ENCODE results near the gene AKAP7. TPM values are rescaled to one million over a fixed set of nuclear protein-coding genes. Genes with fewer than 3 reads are reported as not detected.
"Not testable (repeated sequence)": the region's sequence is repeated elsewhere in the genome, so short reads cannot be mapped to it uniquely, and the experiment has no call there.

Gene AKAP7
- polyA plus RNA-seq, 10 donors, result 10.8 to 18.3 (median 14.0) TPM

DNA sequence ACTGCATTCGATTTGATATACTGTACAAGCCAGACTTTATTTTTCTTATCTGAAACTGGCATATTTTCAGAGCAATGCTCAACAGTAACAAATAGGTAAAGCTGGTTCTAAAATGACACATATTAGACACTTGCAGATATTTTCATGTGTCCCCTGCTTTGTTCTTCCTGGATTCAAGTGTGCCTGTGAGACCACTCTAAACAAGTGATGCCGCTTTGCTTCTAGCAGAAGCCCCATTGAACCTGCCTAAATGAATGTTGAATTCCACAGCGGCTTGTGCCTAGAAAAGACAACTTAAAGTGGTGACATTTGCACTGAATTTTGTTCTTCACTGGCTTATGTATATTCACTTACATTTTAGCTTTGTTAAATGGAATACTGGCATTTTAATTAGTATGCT, 115.7 kb downstream of the AKAP7 start:
- peak in 2 of 3 donors; percentile 7 to 44 for DNase-seq

- DNase-seq, result peak in 2 of 3 donors; percentile 17 to 59
Measured at GRCh38 chr6:131251590-131252199, 116.4 kb downstream of the AKAP7 start.

- DNase-seq, result no peak
Measured at GRCh38 chr6:131255434-131255833, 120.2 kb downstream of the AKAP7 start.

DNA sequence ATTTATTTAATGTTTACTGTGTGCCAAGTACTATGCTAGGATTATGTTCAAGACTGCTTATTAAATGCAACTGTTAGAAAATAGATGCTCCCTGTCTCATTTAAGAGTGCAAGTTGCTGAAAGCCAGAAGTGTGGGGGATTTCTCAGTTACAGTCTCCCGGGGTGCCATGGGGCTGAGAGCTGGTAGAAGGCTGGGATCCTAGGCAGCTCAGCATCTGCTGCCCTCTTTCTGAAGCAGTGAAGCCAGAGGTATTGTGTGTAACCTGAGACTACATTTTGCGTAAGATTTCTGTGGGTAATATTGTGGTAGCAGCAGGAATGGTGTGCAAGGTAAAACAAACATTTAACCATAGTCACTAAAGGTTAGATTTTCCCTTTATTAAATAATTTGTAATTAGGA, 120.6 kb downstream of the AKAP7 start:
- no peak for DNase-seq

DNA sequence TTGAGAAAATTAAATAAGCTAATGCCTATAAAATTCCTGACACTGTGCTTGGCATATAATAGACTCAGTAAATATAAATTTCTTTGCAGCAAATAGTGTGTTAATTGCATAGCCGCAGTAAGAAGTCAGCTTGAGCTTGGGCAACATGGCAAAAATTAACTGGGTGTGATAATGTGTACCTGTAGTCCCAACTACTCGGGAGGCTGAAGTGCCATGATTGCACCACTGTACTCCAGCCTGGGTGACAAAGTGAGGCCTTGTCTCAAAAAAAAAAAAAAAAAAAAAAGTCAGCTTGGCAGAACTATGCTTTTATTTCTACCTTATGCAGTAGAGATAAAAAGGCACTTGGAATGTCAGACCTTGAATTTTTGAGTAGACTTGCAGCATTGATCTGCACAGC, 121.8 kb downstream of the AKAP7 start:
- no peak for DNase-seq

DNA sequence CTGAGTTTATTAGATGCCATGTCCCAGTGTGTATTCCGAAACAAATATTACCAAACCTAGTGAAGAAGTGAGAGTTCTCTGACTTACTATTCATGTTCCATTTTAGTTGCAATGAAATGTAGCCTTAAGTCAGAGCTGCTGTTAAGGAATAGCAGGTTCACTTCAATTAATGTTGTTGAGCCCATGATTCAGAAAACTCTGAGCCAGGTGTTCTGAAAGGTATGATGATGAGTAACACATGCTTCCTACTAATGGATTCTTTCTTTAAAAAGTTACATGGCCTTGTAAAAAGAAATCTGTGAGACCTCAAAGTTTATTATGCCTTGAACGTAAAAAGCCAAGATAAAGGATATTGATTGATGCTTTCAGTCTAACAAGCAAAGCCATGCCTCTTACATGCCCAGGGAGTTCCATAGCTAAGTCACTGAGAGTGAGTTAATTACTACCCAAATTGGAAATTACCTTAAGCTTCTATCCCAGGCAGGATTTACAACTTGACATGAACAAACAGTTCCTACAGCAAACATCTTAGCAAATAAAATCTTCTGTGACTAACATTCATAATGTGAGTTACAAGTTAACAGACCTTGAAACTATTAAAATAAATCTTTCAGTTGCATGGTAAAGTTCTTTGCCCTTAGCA, 122.9 kb downstream of the AKAP7 start:
- DNase-seq, result no peak

GRCh38 chr6:131258816-131259476, 123.7 kb downstream of the AKAP7 start:
- DNase-seq, result no peak

GRCh38 chr6:131260960-131261359, 125.7 kb downstream of the AKAP7 start:
- not testable (repeated sequence) for DNase-seq

DNA sequence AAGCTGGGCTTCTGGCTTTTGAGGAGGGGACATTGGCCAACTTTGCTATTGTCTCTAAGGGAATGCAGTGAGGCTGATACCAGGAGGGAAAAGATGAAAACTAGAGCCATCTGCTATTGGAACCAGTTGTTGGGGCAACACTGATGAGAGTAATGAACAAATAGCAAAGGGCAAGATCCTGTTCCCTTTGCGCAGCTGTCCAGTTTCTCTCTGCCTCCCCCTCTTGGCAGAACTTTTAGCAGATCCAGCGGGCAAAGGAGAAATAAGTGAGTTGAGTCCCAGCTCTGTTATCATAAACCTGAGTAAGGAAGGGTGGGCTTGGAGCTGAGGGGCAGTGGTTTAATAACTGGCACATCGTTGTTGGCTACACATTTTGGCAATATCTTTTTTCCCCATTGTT, 126.8 kb downstream of the AKAP7 start:
- DNase-seq, result no peak

GRCh38 chr6:131265939-131266338, 130.7 kb downstream of the AKAP7 start:
- no peak for DNase-seq

DNA sequence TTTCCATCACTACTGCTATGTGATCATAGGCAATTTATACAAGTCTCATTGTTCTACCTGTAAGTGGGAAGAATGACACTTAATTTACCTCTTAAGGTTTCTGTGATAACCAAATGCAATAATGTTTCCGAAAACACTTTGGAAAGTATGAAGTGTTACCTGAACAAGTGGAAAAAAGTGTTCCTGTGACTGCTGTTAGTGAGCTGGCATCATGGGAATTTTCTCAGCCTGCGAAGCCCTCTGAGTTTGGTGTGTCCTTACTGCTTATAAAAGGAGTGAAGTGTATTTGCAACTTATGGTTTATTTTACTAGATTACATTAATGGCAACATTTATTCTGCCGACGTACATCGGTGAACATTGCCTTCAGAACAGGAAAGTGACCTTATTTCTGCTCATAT, 133.0 kb downstream of the AKAP7 start:
- DNase-seq, result no peak

- no peak for DNase-seq
Measured at GRCh38 chr6:131269565-131270391, 134.5 kb downstream of the AKAP7 start.

DNA sequence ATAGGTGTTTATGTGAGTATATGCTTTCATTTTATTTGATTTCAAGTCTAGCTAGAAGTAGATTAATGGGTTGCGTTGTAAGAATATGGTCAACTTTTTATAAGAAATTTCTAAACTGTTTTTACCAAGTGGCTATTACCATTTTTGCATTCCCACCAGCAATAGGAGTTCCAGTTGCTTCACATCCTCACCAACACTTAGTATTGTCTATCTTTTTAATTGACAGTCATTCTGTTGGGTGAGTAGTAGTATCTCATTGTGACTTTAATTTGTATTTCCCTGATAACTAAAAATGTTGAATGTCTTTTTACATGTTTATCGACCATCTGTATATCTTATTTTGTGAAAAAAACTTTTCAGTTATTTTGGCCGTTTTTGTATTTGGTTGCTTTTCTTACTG, 135.3 kb downstream of the AKAP7 start:
- DNase-seq, result no peak

DNA sequence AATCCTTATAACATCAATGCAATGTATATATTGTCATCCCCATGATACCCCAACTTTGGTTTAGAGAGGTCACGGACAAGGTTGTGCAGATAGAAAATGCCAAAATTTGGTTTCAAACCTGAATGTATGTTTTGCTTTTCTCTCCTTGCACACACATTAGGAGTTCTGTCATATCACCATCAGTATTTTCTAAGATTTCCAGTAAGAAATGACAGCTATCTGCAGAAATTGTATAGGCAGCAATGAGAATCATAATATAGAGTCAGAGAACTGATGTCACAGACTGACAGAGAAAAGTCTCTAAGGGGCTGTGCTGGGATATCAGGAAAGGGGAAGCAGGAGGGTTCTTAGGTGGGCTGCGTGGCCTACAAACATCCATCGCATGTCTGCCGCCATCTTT, 140.0 kb downstream of the AKAP7 start:
- DNase-seq, result no peak

- no peak for DNase-seq
Measured at GRCh38 chr6:131277591-131277990, 142.3 kb downstream of the AKAP7 start.

- DNase-seq, result peak; percentile 5 to 60 (median 26)
Measured at GRCh38 chr6:131281471-131282270, 146.4 kb downstream of the AKAP7 start.

DNA sequence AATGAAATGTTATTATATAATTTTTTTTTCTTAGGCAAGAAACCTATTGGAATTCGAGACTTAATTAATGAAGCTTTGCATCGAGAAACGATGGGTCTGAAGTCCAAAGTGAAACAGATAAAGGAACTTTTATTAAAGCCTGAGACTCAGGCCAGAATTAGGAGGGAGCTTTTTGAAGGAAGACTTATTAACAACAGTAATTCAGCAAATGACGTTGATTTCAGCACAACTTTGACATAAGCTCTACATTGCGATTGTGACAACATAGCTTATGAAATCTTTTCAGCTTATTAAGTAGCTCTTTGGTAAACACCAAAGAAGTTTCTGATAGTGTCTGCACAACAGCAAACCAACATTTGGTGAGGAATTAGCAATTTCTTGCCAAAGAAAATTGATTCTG, 147.1 kb downstream of the AKAP7 start:
- DNase-seq, result no peak

DNA sequence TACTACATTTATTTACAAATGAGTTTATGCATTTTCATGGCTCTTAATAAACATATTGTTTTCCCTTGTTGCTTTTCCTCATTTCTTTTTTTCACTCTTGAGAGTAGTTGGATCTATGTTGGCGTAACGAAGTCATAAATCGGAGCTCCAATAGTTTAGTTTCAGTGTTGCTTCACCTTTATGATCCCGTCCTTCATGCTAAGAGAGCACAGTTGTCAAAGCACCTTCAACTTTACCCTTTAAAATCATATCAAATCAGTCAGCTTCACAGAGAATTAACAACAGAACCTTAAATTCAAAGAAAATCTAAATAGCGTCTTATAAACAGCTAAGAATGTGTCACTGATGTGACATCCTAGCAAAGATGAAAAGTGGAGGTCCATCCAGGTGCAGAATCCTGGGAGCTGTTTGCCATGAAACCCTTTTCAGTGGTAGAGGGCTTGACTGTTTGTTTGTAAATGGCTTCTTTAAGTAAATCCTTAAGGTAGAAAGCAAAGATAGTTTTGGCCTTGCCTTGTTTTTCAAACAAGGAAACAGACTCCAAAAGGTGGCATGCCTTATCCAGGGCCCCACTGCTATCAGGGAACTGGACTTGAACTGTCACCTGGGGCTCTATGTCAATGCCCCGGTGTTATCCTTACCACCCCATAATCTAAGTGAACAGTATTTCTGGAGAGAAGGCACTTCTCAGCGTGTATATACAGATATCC, 148.4 kb downstream of the AKAP7 start:
- DNase-seq, result no peak

DNA sequence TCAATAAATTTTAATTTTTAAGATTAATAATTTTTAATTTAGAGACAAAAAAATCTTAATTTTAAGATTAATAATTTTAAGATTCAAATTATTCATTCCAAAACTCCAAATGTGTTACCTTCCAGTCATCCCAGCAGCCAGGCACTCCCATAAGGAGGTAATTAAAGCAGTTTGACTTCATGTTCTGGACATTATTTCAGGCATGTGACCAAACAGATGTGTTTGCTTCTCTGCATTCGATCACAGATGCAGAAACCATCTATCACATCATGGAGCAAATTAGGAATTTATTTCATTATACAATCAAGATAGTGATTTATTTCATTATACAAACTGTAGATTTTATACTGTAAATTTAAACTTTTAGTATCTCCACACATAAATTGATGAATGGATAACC, 150.3 kb downstream of the AKAP7 start:
- peak; percentile 17 to 51 (median 38) for DNase-seq

GRCh38 chr6:131286469-131287040, 151.3 kb downstream of the AKAP7 start:
- no peak for DNase-seq

DNA sequence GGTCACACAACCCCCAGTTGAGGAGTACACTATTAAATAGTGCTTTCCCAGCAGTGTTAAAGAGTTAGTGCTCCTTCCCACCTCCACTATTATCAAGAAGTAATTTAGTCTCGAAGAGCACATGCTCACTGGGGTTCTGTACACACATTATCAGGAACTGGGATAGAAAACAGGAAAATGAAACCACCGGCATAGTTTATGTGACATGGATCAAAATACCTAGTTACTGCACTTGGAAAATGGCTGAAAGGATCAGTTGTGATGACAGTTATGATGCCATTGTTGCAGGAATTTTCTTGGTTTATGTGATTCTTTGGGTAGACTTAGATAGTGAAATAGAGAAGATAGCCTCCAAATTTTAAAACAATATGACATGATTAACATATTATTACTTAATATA, 152.9 kb downstream of the AKAP7 start:
- no peak for DNase-seq
